ENCODE data around the gene TSBP1.

TSBP1 gene

GRCh38 chr6:32382757-32383420 is 11.2 kb upstream of the TSBP1 start:
- no peak for TF ChIP-seq CTCF (IDR thresholded peaks at IDR 0.05; ENCODE audit: control extremely low read depth, extremely low read depth, low read depth, missing control alignments)
- CTCF ChIA-PET, result interaction anchor here (1.3 kb wide), 1 partner anchor 15 kb away, joined by 5 read pairs; no protein-coding TSS in a partner anchor
- POLR2A ChIA-PET, result no interaction called here
- DNase-seq (ENCODE audit: extremely low spot score), result no peak

- DNase-seq (ENCODE audit: extremely low spot score), result no peak
- CTCF ChIA-PET, result no interaction called here
- no peak for TF ChIP-seq CTCF (IDR thresholded peaks at IDR 0.05; ENCODE audit: control extremely low read depth, extremely low read depth, low read depth, missing control alignments)
- POLR2A ChIA-PET, result no interaction called here
Measured at GRCh38 chr6:32379545-32379944, 7.8 kb upstream of the TSBP1 start.

GRCh38 chr6:32375739-32376529 is 4.2 kb upstream of the TSBP1 start:
- TF ChIP-seq CTCF (IDR thresholded peaks at IDR 0.05; ENCODE audit: control extremely low read depth, extremely low read depth, low read depth, missing control alignments), result no peak
- DNase-seq (ENCODE audit: extremely low spot score), result no peak
- ChIA-PET POLR2A (no interaction called here), CTCF (no interaction called here)

GRCh38 chr6:32371229-32371628 is 474 bp downstream of the TSBP1 start:
- no peak for TF ChIP-seq CTCF (IDR thresholded peaks at IDR 0.05; ENCODE audit: control extremely low read depth, extremely low read depth, low read depth, missing control alignments)
- ChIA-PET POLR2A (no interaction called here), CTCF (no interaction called here)
- DNase-seq (ENCODE audit: extremely low spot score), result no peak

DNA sequence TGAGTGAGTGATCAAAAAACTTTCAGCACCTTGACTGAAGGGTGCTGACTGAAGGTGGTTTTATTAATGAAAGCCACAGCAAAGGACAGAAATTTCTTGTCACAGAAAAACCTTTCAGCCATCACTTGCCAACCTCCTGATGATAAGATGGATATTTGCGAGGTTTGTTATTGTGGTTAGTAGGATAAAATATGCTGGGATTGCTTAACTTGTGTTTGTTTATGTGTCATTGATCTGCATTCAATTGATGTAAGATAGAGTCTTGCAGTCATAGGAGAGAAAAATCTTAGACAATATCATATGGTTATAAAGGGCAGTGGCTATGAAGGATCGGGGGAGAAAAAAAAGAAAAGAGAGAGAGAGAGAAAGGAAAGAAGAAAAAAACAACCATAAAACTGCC is 1.2 kb downstream of the TSBP1 start:
- POLR2A ChIA-PET, result no interaction called here

DNA sequence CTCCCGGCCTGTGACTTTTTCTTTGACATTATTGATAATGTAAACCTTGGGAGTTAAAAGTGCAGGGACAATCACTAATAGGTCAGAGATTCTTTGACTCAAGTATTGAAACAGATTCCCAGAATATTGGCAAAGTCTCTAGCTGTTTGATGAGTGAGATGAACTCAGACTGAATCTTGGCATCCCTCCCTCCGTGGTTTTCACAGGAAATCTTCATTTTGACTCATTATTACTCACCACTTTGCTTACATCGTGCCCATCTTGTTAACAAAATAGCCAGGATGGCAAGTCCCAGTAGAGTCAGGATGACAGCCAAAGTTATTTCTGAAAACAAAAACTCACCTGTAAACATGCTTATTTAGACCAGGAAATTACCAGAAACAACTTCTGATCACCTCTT is 2.0 kb downstream of the TSBP1 start:
- DNase-seq (ENCODE audit: extremely low spot score), result no peak
- no peak for TF ChIP-seq CTCF (IDR thresholded peaks at IDR 0.05; ENCODE audit: control extremely low read depth, extremely low read depth, low read depth, missing control alignments)
- CTCF ChIA-PET, result interaction anchor here (1.3 kb wide), 1 partner anchor 16 kb away, joined by 3 read pairs; no protein-coding TSS in a partner anchor
- POLR2A ChIA-PET, result no interaction called here

More for the DNA sequence above, 1.2 kb downstream of the TSBP1 start:
- no peak for DNase-seq (ENCODE audit: extremely low spot score)
- TF ChIP-seq CTCF (IDR thresholded peaks at IDR 0.05; ENCODE audit: control extremely low read depth, extremely low read depth, low read depth, missing control alignments), result no peak
- CTCF ChIA-PET, result no interaction called here
